DOHH2 (cell line): Measurements from ENCODE around the gene PPM1A.

ENCODE experiments used
- H3F3A ChIP-seq: fragments of 200-600 bp; sonication (generic), shearing (Covaris generic); 2 replicates; pipeline ENCODE4 v1.6.0; 2016; ENCODE audit warnings: antibody characterized with exemption, mild to moderate bottlenecking; ENCODE audit not compliant: control insufficient read depth, insufficient read depth
- H3K27ac ChIP-seq: fragments of 200-600 bp; sonication (generic); 2 replicates; pipeline ENCODE4 v1.5.1; 2014; ENCODE audit warnings: low read depth, mild to moderate bottlenecking, low read length, moderate library complexity
- H3K27me3 ChIP-seq: fragments of 200-600 bp; sonication (generic); 2 replicates; pipeline ENCODE4 v1.6.1; 2014; ENCODE audit warnings: mild to moderate bottlenecking, low read length, mixed read lengths; ENCODE audit not compliant: control insufficient read depth
- H3K36me3 ChIP-seq: fragments of 200-600 bp; sonication (generic); 2 replicates; pipeline ENCODE4 v1.6.1; 2014; ENCODE audit warnings: mild to moderate bottlenecking, low read length, moderate library complexity, mixed read lengths; ENCODE audit not compliant: control insufficient read depth
- H3K4me1 ChIP-seq: fragments of 200-600 bp; sonication (generic); 2 replicates; pipeline ENCODE4 v1.6.1; 2014; ENCODE audit warnings: mild to moderate bottlenecking, low read length, mixed read lengths; ENCODE audit not compliant: control insufficient read depth
- H3K4me2 ChIP-seq: fragments of 200-600 bp; sonication (generic); 2 replicates; pipeline ENCODE4 v1.6.0; 2014; ENCODE audit warnings: mild to moderate bottlenecking, low read length, moderate library complexity
- H3K4me3 ChIP-seq: fragments of 200-600 bp; sonication (generic); 2 replicates; pipeline ENCODE4 v1.5.1; 2014; ENCODE audit warnings: mild to moderate bottlenecking, low read length, mixed read lengths
- H3K79me2 ChIP-seq: fragments of 200-600 bp; sonication (generic); 2 replicates; pipeline ENCODE4 v1.6.1; 2014; ENCODE audit warnings: mild to moderate bottlenecking, low read length, mixed read lengths; ENCODE audit not compliant: control insufficient read depth
- H3K9me2 ChIP-seq: fragments of 200-600 bp; sonication (generic); replicated peaks from 2 replicates; pipeline ENCODE4 v1.6.1; 2014; ENCODE audit warnings: mild to moderate bottlenecking, low read length, mixed read lengths; ENCODE audit not compliant: control insufficient read depth
- H3K9me3 ChIP-seq: fragments of 200-600 bp; sonication (generic); 2 replicates; pipeline ENCODE4 v1.6.1; 2014; ENCODE audit warnings: antibody characterized with exemption, low read length, mixed read lengths; ENCODE audit not compliant: control insufficient read depth, insufficient read depth
- H4K20me1 ChIP-seq: fragments of 200-600 bp; sonication (generic); 2 replicates; pipeline ENCODE4 v1.6.0; 2014; ENCODE audit warnings: low read depth, mild to moderate bottlenecking, antibody characterized with exemption, low read length, moderate library complexity; ENCODE audit not compliant: control insufficient read depth, insufficient read depth
- EZH2phosphoT487 ChIP-seq: fragments of 200-600 bp; sonication (generic); IDR thresholded peaks from 2 replicates; pipeline ENCODE4 v1.6.1; 2017; ENCODE audit warnings: borderline replicate concordance, mild to moderate bottlenecking, antibody characterized with exemption, low read length, moderate library complexity, mixed read lengths
- TF ChIP-seq, protein P1 (sequence below): fragments of 200-600 bp; sonication (generic); IDR thresholded peaks from one replicate; pipeline ENCODE4 v1.5.1; 2014; ENCODE audit warnings: antibody characterized with exemption, mild to moderate bottlenecking, low read depth, low read length; ENCODE audit not compliant: poor library complexity, severe bottlenecking

PPM1A gene

DNA sequence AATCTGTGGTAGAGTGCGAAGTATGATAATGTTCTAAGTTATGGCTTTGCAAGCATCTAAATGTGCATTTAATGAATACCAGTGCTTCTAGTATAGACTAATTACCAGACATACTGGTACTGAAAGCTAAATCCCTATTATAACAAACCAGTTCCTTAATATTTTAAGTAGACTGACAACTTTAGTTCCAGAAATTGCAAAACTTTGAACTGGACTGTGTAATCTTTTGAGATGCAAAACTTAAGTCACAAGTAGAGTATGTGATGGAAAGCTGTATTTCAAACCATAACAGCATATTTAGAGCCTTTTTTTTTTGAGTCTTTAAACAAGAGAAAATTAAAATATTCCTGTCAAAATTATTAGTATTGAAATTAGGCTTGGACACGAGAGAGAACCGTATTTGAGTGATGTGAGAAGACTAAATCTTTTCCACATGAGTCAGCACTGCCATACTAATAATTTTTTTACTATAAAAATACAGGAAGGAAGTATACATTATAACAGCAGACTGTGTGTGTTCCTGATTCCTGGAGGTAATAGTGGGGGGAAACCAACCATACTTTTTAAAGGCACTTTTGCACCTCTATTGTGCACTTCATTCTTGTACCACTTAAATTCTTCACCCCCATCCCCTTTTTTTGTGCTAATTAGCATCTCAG is 45.5 kb downstream of the PPM1A start:
- H3K36me3 ChIP-seq: peaks cover 79% of the 10 kb centered on the region

DNA sequence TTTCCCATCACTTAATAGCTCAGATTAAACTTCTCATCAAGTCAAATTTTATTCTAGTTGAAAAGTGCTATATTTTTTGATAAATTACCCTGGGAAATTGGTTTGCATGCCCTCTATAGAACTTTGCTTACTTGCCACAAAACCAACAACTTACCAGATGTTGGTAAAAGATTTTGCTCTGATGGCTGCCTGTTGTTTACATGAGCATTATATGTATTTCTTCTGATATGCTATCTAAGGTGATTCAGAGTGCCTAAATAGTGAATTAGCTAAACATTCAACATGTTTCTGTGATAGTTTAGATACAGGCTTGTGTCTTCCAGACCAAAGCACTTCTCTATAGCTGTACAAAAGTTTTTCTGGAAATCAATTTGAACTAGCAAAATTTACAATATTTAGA is 51.0 kb downstream of the PPM1A start:
- Histone ChIP-seq H4K20me1 (no peaks in the 10 kb centered on the region), H3K27ac (no peak overlapping the region), H3K79me2 (no peaks in the 10 kb centered on the region), H3K9me3 (no peaks in the 10 kb centered on the region), H3K4me2 (no peak overlapping the region), H3F3A (peaks cover 12% of the 10 kb centered on the region; the same call in 1 of the 2 replicates), H3K36me3 (peaks cover 30% of the 10 kb centered on the region), H3K27me3 (no peaks in the 10 kb centered on the region), H3K4me3 (no peak overlapping the region), H3K4me1 (peaks cover 31% of the 10 kb centered on the region), H3K9me2 (no peaks in the 10 kb centered on the region)
- no peak for TF ChIP-seq EZH2phosphoT487
- TF ChIP-seq, protein P1, sequence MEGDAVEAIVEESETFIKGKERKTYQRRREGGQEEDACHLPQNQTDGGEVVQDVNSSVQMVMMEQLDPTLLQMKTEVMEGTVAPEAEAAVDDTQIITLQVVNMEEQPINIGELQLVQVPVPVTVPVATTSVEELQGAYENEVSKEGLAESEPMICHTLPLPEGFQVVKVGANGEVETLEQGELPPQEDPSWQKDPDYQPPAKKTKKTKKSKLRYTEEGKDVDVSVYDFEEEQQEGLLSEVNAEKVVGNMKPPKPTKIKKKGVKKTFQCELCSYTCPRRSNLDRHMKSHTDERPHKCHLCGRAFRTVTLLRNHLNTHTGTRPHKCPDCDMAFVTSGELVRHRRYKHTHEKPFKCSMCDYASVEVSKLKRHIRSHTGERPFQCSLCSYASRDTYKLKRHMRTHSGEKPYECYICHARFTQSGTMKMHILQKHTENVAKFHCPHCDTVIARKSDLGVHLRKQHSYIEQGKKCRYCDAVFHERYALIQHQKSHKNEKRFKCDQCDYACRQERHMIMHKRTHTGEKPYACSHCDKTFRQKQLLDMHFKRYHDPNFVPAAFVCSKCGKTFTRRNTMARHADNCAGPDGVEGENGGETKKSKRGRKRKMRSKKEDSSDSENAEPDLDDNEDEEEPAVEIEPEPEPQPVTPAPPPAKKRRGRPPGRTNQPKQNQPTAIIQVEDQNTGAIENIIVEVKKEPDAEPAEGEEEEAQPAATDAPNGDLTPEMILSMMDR: no peak

More for the DNA sequence above, 45.5 kb downstream of the PPM1A start:
- H3K27ac ChIP-seq: no peak overlapping the region
- H3K4me2 ChIP-seq: no peak overlapping the region
- peaks cover 9% of the 10 kb centered on the region; the same call in 1 of the 2 replicates for H3F3A ChIP-seq
- H3K4me3 ChIP-seq: no peak overlapping the region
- H3K9me3 ChIP-seq: no peaks in the 10 kb centered on the region
- no peak for TF ChIP-seq EZH2phosphoT487
- TF ChIP-seq, protein P1: no peak
- no peaks in the 10 kb centered on the region for H4K20me1 ChIP-seq
- 0 out of 2 replicates have a peak, but pooled peaks cover 6% of the 10 kb centered on the region for H3K4me1 ChIP-seq
- no peaks in the 10 kb centered on the region for H3K9me2 ChIP-seq
- H3K27me3 ChIP-seq: no peaks in the 10 kb centered on the region
- no peaks in the 10 kb centered on the region for H3K79me2 ChIP-seq

DNA sequence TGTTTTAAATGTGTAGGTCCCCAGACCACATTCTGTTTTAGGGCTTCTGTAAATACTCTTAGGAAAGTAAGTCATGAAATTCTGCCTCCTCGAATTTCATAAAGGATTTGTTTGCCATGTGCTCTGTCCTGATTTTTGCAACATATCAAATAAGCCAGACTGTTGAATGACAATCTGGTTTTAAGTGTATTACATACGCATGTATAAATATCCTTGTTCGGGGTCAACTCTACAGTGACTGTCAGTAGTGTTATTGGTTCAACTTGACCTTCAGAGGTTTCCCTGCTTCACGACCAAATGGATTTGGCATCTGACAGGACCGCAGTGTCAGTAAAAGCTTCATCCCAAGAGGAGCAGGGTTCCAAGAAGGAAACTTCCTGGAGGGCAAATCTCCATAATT is 52.7 kb downstream of the PPM1A start:
- peaks cover 12% of the 10 kb centered on the region; the same call in 1 of the 2 replicates for H3F3A ChIP-seq
- H3K4me2 ChIP-seq: no peak overlapping the region
- H3K9me3 ChIP-seq: 0 out of 2 replicates have a peak, but pooled peaks cover 4% of the 10 kb centered on the region
- H4K20me1 ChIP-seq: no peaks in the 10 kb centered on the region
- TF ChIP-seq, protein P1: no peak
- no peak for TF ChIP-seq EZH2phosphoT487
- H3K27me3 ChIP-seq: no peaks in the 10 kb centered on the region
- peaks cover 17% of the 10 kb centered on the region for H3K36me3 ChIP-seq
- H3K9me2 ChIP-seq: no peaks in the 10 kb centered on the region
- peaks cover 26% of the 10 kb centered on the region for H3K4me1 ChIP-seq
- H3K4me3 ChIP-seq: no peak overlapping the region
- no peaks in the 10 kb centered on the region for H3K79me2 ChIP-seq
- no peak overlapping the region for H3K27ac ChIP-seq
